Pulmonary artery endothelial cell (primary cell): ENCODE data around the gene PAK1. TPM values are rescaled to one million over a fixed set of nuclear protein-coding genes. Genes with fewer than 3 reads are reported as not detected.

ENCODE experiments used
- DNase-seq: peaks from one replicate; pipeline ENCODE4 v3.0.0-alpha.2; 2011; ENCODE audit warnings: low read depth, low spot score
- total RNA-seq: library from RNA; depleted of rRNA; stranded (reverse); fragments of >200 nt; gene quantifications from 2 replicates; pipeline ENCODE4 v1.2.3, GENCODE V29; 2014

Gene PAK1
- total RNA-seq, 1 donor from 2014 or later = 1.3 TPM

DNA sequence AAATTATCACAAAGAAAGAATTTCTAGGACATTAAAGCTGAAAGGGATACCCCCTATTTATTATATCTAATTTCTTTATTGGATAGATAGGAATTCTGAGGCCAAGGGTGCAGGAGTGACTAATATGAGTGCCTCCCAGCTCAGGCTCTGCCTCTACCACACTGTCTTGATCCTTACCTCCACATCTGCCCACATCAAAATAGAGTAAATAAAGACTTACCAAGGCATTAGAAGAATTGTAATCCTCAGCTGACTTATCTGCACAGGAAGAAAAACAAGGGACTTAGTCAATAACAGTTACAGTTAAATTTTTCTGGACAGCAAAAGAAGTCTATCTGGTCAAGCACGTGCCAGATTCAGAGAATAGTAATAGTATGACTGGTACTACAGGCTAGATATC lies 99.8 kb downstream of the PAK1 start:
- DNase-seq = no peak

GRCh38 chr11:77372726-77373125 lies 101.2 kb downstream of the PAK1 start:
- DNase-seq = no peak

DNA sequence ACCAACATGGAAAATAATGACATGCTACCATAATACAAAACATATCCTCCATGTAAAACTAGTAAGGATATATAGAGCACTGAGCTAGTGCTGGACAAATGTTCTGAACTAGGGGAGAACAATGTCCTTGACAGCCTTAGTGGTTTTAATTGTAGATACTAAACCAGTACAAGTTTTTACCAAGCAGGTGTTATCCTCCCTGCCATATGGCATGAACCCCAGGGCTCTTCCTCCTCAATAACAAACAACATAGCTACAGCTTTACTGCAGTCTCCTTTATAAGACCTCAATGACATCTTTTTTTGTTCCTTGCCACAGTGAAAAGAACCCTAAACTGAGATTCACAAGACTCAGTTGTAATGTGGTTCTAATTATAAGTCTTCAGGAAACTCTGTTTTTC lies 102.2 kb downstream of the PAK1 start:
- no peak for DNase-seq

- DNase-seq = no peak
These were observed 103.7 kb downstream of the PAK1 start for GRCh38 chr11:77370217-77370616.

GRCh38 chr11:77361184-77361583 lies 112.7 kb downstream of the PAK1 start:
- no peak for DNase-seq

DNA sequence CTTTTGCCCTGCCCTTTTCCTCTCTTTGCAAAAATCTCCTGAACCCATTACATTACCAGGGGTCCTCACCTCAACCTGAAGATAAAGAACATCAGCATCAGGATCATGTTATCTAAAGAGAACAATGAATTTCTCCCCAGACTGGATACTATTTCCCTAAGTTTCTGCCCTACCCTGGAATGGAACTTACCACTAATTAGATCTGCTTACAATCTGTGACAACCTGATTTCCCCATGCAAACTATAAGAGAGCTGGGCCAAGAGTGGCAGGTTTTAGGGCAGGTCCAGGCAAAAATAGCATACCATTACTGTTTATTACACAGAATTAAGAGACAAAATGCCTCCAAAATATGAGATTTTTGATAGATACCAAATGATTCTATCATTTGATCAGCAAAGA lies 114.4 kb downstream of the PAK1 start:
- DNase-seq = no peak

DNA sequence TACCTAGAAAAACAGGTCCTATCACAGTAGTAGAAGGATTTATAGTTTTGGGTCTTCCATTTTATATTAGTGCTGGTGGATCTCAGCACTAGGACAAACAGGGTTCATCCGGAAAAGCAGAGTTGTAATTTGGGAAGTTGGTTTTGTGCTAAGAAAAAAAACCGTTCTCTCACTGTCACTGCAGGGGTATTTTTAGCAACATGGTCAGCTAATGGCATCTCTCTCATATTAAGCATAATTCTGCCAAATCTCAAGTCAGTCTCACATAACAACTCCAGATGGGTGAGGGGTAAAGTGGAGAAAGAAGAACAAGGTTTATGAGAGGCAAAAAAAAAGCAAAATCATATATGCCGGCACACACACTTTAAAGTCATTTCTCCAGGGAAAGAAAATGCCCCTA lies 120.8 kb downstream of the PAK1 start:
- no peak for DNase-seq

GRCh38 chr11:77351281-77351886 lies 122.5 kb downstream of the PAK1 start:
- no peak for DNase-seq

DNA sequence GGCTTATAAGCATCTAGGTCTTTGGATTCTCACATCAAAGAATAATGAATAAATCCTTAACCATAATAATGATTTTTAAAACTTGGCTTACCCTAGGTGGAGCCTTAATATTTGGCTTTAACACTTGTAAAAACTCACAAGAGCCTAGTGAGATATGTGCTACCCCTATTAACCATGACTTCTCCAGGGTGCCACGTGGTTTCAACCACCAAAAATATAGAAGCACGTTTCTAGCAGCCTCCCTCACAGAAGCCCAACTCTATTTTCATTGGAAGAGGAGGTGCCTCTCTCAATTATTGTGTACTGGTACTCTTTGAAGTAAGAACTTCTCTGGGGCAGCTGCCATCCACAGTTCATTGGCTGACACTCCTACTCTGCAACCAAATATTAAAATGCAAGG lies 125.9 kb downstream of the PAK1 start:
- DNase-seq = no peak

DNA sequence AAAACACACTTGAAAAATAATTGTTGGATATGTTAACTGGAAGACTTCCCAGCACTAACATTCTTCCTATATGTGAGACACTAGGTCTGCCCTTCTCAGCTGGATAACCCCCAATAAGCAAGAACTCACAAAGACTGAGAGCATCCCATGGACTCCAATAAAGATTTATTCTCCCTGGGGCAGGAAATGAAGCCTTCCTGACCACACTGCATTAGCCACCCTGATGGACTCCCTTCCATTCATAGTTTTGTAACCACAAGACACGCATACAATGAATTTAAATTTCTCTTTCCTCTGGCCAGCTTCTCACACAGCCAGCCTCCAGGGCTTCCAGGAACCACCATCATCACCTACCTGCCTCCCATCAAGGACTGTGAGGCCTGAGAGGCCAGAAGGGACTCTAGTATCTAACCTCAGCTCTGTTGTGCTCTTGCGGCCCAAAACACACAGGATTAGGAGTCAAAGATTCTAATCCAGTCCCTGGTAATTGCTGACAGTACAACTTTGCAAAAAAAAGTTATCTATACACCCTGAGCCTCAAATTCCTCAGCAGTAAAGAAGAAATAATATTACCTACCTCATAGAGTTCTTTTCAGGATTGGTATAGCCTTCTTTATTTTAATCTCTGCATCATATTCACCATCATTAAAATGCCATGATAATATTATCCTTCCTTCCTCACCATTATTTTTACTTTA lies 126.8 kb downstream of the PAK1 start:
- DNase-seq = no peak

DNA sequence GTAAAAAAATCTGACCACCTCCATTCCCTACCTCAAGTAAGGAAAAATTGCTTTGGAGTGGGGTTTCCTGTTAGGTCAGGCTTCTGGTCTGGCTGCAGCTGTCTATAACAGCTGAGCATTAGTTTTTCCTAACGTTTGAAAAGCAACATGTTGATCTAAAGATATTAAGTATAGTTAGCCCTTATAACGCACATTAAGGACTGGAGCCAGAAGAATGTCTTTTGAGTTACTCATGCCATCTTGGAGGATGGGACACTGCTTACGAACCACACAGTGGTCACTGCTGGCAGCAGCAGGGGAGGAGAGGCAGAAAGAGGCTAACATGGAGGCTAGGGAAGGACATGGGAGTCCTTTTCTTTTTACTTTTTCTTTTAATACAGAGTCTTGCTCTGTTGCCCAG lies 128.3 kb downstream of the PAK1 start:
- DNase-seq = no peak

GRCh38 chr11:77340501-77340900 lies 133.4 kb downstream of the PAK1 start:
- no peak for DNase-seq

DNA sequence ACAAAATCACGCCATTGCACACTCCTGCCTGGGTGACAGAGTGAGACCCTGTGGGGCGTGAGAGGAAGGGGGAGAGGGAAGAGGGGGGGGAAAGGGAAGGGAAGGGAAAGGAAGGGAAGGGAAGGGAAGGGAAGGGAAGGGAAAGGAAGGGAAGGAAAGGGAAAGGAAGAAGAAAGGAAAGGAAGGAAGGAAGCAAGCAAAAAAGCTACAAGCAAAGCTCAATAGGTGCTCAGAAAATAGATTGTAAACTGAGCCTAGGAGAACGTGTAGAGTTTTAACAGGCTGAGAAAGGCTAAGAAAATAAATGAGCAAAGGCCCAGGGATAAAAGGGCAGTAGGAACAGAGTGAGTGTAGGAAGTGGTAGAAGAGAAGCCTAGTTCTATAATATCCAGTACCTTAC lies 141.6 kb downstream of the PAK1 start:
- DNase-seq = no peak

GRCh38 chr11:77325159-77325558 lies 148.7 kb downstream of the PAK1 start:
- DNase-seq = no peak

GRCh38 chr11:77324508-77324907 lies 149.4 kb downstream of the PAK1 start:
- DNase-seq = no peak

GRCh38 chr11:77322926-77323590 lies 150.8 kb downstream of the PAK1 start:
- no peak for DNase-seq

DNA sequence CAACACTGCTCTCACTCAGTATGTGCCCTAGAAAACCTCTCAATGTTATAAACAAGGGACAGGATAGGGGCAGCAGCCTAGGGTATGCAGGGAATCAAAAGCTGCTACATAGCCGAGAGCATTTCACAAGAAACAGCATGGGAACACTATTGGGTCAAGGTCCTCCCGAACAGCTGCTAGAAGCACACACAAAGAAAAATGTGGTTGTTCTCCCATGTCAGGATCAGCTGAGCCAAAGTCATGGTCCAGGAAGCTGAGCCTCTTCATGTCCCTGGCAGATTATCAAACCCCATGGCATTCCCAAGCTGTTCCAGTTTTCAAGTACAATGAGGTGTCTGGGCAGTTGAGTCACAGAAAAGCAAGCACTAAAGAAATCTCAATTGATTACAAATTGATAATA lies 151.4 kb downstream of the PAK1 start:
- DNase-seq = no peak

- DNase-seq = no peak
These were observed 153.5 kb downstream of the PAK1 start for GRCh38 chr11:77320351-77320750.

GRCh38 chr11:77318600-77318999 lies 155.3 kb downstream of the PAK1 start:
- no peak for DNase-seq

- no peak for DNase-seq
These were observed 157.1 kb downstream of the PAK1 start for GRCh38 chr11:77316733-77317342.

DNA sequence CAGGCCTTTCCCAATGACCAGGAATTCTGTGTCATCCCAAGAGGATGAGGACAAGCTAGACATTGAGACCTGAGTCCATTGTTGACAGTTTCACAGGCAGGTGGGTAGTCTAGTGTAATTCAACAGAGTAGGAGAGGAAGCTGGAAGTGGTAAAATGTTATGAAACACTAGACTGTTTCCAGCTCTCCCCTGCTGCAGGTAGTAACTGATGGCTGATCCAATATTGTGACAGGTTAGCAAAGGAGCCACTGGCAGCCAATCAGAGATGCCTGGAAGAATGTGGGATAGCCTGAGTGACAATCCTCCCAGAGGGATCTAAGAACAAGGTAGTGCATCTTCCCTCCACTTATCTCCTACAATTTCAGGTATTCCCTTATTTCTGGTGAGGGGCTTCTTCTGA lies 161.8 kb downstream of the PAK1 start:
- DNase-seq = no peak

GRCh38 chr11:77311701-77312100 lies 162.2 kb downstream of the PAK1 start:
- DNase-seq = no peak

DNA sequence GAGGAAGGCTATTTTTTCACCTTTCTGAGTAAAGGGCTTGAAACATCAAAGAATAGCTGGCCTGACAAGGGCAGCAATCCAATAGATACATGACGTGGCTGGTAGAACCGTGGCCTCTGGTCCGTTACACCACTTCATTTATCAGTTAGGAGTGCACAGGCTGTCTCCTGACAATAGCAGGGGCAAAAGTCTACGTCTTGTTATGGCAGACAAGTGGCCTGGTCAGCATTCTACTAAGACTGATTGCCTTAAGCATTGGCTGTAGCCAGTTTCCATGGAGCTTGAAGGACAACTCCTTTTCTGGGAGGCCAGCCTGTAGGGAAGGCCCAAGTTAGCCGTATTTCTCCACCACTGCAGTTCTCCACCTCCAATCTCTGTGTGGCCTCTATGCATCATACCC lies 163.2 kb downstream of the PAK1 start:
- DNase-seq = no peak
